HG03457 (cell line): ENCODE measurements around the gene PLXNA2.

Experiments used
- ATAC-seq: cut with Tn5 transposase; IDR thresholded peaks from one replicate; pipeline ENCODE4 v1.9.1; 2021; ENCODE audit warnings: moderate number of reproducible peaks; ENCODE audit not compliant: unreplicated experiment

Gene PLXNA2

GRCh38 chr1:208265525-208265924 is 21.3 kb upstream of the PLXNA2 start:
- ATAC-seq = no peak

- ATAC-seq = no peak
Observed at GRCh38 chr1:208265122-208265469, 20.9 kb upstream of the PLXNA2 start.

GRCh38 chr1:208264469-208265121 is 20.4 kb upstream of the PLXNA2 start:
- no peak for ATAC-seq

- ATAC-seq = no peak
Observed at GRCh38 chr1:208261874-208262273, 17.7 kb upstream of the PLXNA2 start.

GRCh38 chr1:208258277-208258676 is 14.1 kb upstream of the PLXNA2 start:
- no peak for ATAC-seq

GRCh38 chr1:208257351-208257750 is 13.2 kb upstream of the PLXNA2 start:
- ATAC-seq = no peak

- no peak for ATAC-seq
Observed at GRCh38 chr1:208256556-208256955, 12.4 kb upstream of the PLXNA2 start.

- ATAC-seq = no peak
Observed at GRCh38 chr1:208256091-208256490, 11.9 kb upstream of the PLXNA2 start.

- no peak for ATAC-seq
Observed at GRCh38 chr1:208254862-208255261, 10.7 kb upstream of the PLXNA2 start.

- no peak for ATAC-seq
Observed at GRCh38 chr1:208254376-208254775, 10.2 kb upstream of the PLXNA2 start.

- ATAC-seq = no peak
Observed at GRCh38 chr1:208252836-208253576, 8.8 kb upstream of the PLXNA2 start.

GRCh38 chr1:208251911-208252835 is 8.0 kb upstream of the PLXNA2 start:
- ATAC-seq = no peak

- no peak for ATAC-seq
Observed at GRCh38 chr1:208251015-208251414, 6.8 kb upstream of the PLXNA2 start.

- no peak for ATAC-seq
Observed at GRCh38 chr1:208250613-208251012, 6.4 kb upstream of the PLXNA2 start.

GRCh38 chr1:208248991-208249696 is 5.0 kb upstream of the PLXNA2 start:
- ATAC-seq = no peak

- no peak for ATAC-seq
Observed at GRCh38 chr1:208248307-208248801, 4.2 kb upstream of the PLXNA2 start.

GRCh38 chr1:208247696-208248095 is 3.5 kb upstream of the PLXNA2 start:
- ATAC-seq = no peak

GRCh38 chr1:208245185-208245705 is 1.1 kb upstream of the PLXNA2 start:
- ATAC-seq = peak; percentile 62

- no peak for ATAC-seq
Observed at GRCh38 chr1:208243527-208243966, 637 bp downstream of the PLXNA2 start.

GRCh38 chr1:208242941-208243526 is 1.1 kb downstream of the PLXNA2 start:
- ATAC-seq = no peak
